Trophoblast cell (in vitro differentiated cells and primary cell): ENCODE results near the gene AQP7.

Experiments
- DNase-seq, 2 donors: peaks; one replicate each; pipeline ENCODE4 v3.0.0-alpha.2; 2016
- H2AFZ ChIP-seq: 2 replicates; pipeline ENCODE4 v1.6.1; 2013; ENCODE audit warnings: low read length, moderate library complexity, mild to moderate bottlenecking; ENCODE audit not compliant: insufficient read depth, poor library complexity
- H2AK5ac ChIP-seq: 2 replicates; pipeline ENCODE4 v1.6.1; 2013; ENCODE audit warnings: mild to moderate bottlenecking, low read length
- H2BK120ac ChIP-seq: 2 replicates; pipeline ENCODE4 v1.6.1; 2013; ENCODE audit warnings: low read length, mild to moderate bottlenecking, moderate library complexity; ENCODE audit not compliant: insufficient read depth, poor library complexity
- H2BK12ac ChIP-seq: 2 replicates; pipeline ENCODE4 v1.6.1; 2013; ENCODE audit warnings: mild to moderate bottlenecking, low read length, moderate library complexity
- H2BK5ac ChIP-seq: 2 replicates; pipeline ENCODE4 v1.6.1; 2013; ENCODE audit warnings: low read length, low read depth, moderate library complexity, mild to moderate bottlenecking; ENCODE audit not compliant: poor library complexity
- H3K14ac ChIP-seq: 2 replicates; pipeline ENCODE4 v1.6.1; 2013; ENCODE audit warnings: mild to moderate bottlenecking, low read length
- H3K18ac ChIP-seq: 2 replicates; pipeline ENCODE4 v1.6.1; 2013; ENCODE audit warnings: mild to moderate bottlenecking, low read length
- H3K23ac ChIP-seq: 2 replicates; pipeline ENCODE4 v1.6.1; 2013; ENCODE audit warnings: low read length
- H3K27ac ChIP-seq: 2 replicates; pipeline ENCODE4 v1.5.1; 2013; ENCODE audit warnings: low read depth, mild to moderate bottlenecking, inconsistent platforms, low read length, moderate library complexity
- H3K27me3 ChIP-seq: 2 replicates; pipeline ENCODE4 v1.6.1; 2013; ENCODE audit warnings: inconsistent platforms, mild to moderate bottlenecking, low read length, moderate library complexity; ENCODE audit not compliant: insufficient read depth
- H3K36me3 ChIP-seq, 2 experiments: 1 replicate in 1 of 2; 2 replicates in 1 of 2; pipeline ENCODE4 v1.6.1; 2013; ENCODE audit warnings: low read length in 2 of 2, mild to moderate bottlenecking in 2 of 2, moderate library complexity in 1 of 2; ENCODE audit not compliant: insufficient read depth in 2 of 2, control insufficient read depth in 1 of 2
- H3K4ac ChIP-seq: 2 replicates; pipeline ENCODE4 v1.6.1; 2013; ENCODE audit warnings: low read depth, mild to moderate bottlenecking, low read length, moderate library complexity
- H3K4me1 ChIP-seq, 2 experiments: 1 replicate in 1 of 2; 2 replicates in 1 of 2; pipeline ENCODE4 v1.6.1; 2013; ENCODE audit warnings: low read length in 2 of 2, mild to moderate bottlenecking in 2 of 2, moderate library complexity in 1 of 2; ENCODE audit not compliant: insufficient read depth in 2 of 2, control insufficient read depth in 1 of 2
- H3K4me2 ChIP-seq: 2 replicates; pipeline ENCODE4 v1.6.1; 2013; ENCODE audit warnings: inconsistent platforms, mild to moderate bottlenecking, low read length, moderate library complexity
- H3K4me3 ChIP-seq: 2 replicates; pipeline ENCODE4 v1.5.1; 2013; ENCODE audit warnings: mild to moderate bottlenecking, low read depth, low read length, inconsistent platforms
- H3K79me1 ChIP-seq: one replicate; pipeline ENCODE4 v1.6.1; 2013; ENCODE audit warnings: low read length
- H3K79me2 ChIP-seq: 2 replicates; pipeline ENCODE4 v1.6.1; 2013; ENCODE audit warnings: low read length, mild to moderate bottlenecking; ENCODE audit not compliant: control insufficient read depth, insufficient read depth, poor library complexity
- H3K9ac ChIP-seq: 2 replicates; pipeline ENCODE4 v1.6.1; 2013; ENCODE audit warnings: mild to moderate bottlenecking, low read length
- H3K9me3 ChIP-seq: 2 replicates; pipeline ENCODE4 v1.6.1; 2013; ENCODE audit warnings: low read depth, mild to moderate bottlenecking, control low read depth, inconsistent platforms, low read length; ENCODE audit not compliant: insufficient read depth
- H4K12ac ChIP-seq: 2 replicates; pipeline ENCODE4 v1.6.1; 2013; ENCODE audit warnings: low read depth, mild to moderate bottlenecking, low read length, moderate library complexity
- H4K8ac ChIP-seq: 2 replicates; pipeline ENCODE4 v1.6.1; 2013; ENCODE audit warnings: low read depth, mild to moderate bottlenecking, low read length, moderate library complexity
- H4K91ac ChIP-seq: one replicate; pipeline ENCODE4 v1.6.1; 2013; ENCODE audit warnings: low read depth, mild to moderate bottlenecking, low read length, moderate library complexity
- WGBS: extraction: QIAGEN DNeasy Blood & Tissue Kit; methylation state at CpG from one replicate; pipeline ENCODE4 v1.1.7; 2013; ENCODE audit warnings: missing lambda C conversion rate; ENCODE audit not compliant: insufficient read length, insufficient coverage; ENCODE audit errors: extremely low coverage; 5-methylcytosine and 5-hydroxymethylcytosine counted together

The AQP7 gene

DNA sequence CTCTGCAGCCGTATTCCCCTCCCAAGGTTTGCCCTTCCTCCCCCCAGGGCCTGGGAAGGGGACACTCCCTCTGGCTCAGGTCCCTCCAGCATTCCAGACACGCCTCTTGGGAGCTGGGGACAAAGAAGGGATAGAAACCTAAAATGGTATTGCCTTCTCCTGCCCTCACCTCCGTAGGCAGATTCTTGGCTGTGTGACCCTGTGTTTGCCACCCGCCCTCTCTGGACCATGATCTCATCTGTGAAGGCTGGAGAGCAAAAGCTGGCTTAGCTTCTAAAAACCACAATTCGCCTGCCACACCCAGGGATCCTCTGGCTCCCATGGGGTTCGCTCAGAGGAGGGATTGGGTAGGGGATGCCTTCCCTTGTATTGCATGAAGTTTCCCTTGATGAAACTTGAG is 37.4 kb upstream of the AQP7 start:
- H4K8ac ChIP-seq, result no peak overlapping the region
- no peak overlapping the region for H3K4me3 ChIP-seq
- DNase-seq, result no peak
- no peaks in the 10 kb centered on the region for H3K79me2 ChIP-seq
- no peak overlapping the region for H2BK5ac ChIP-seq
- no CpG with 5 or more reads among the region's 6 CpGs for WGBS
- no peak overlapping the region for H2AK5ac ChIP-seq
- no peaks in the 10 kb centered on the region for H3K79me1 ChIP-seq
- H3K18ac ChIP-seq, result no peak overlapping the region
- H3K4me2 ChIP-seq, result no peak overlapping the region
- no peak overlapping the region for H4K12ac ChIP-seq
- no peak overlapping the region for H2AFZ ChIP-seq
- peaks cover 23 to 25% of the 10 kb centered on the region in 2 experiments for H3K4me1 ChIP-seq
- H3K23ac ChIP-seq, result no peak overlapping the region
- H3K4ac ChIP-seq, result no peak overlapping the region
- no peak overlapping the region for H3K14ac ChIP-seq
- no peak overlapping the region for H2BK12ac ChIP-seq
- H3K27ac ChIP-seq, result no peak overlapping the region
- no peak overlapping the region for H3K9ac ChIP-seq
- H2BK120ac ChIP-seq, result no peak overlapping the region
- no peaks in the 10 kb centered on the region for H3K27me3 ChIP-seq
- no peak overlapping the region for H4K91ac ChIP-seq
- no peaks in the 10 kb centered on the region for H3K9me3 ChIP-seq
- H3K36me3 ChIP-seq, result no peaks in the 10 kb centered on the region

DNA sequence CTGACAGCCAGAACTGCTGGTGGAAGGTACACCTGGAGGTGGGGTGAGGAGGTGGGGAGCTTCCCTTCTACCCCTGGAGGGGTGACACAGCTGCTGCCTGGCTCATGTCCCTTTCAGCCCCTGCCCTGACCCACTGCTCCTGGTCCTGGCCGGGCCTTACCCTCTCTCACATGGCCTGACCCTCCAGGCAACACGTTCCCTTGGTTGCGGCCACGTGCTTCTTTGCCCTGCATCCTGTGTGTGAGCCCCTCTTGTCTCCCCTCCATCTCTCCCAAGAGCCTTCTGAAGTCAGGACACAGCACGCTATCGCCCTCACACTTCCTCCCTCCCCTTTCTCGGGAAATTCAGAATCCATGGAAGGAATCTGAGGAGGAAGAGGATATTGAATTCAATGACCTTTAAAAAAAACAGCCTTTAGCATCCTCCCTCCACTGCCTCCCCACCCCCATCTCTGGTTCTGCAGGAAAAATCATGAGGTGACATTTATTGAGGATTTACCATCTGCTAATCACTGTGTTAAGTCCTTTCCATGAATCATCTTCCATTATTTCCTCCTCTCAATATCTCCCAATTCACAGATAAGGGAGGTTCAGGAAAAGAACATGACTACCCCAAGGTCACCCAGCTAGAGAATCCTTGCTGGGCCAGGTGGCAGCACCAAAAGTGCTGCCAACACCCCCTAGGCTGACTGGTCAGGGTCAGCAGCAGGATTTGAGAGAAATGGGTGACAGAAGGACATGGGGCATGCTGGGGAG is 36.7 kb upstream of the AQP7 start:
- Histone ChIP-seq H3K9ac (no peak overlapping the region), H3K79me1 (no peaks in the 10 kb centered on the region), H2BK5ac (no peak overlapping the region), H3K9me3 (no peaks in the 10 kb centered on the region), H3K4me3 (no peak overlapping the region), H2AK5ac (no peak overlapping the region), H3K27ac (no peak overlapping the region), H3K14ac (no peak overlapping the region), H3K4me2 (no peak overlapping the region), H3K4ac (no peak overlapping the region), H3K36me3 (no peaks in the 10 kb centered on the region), H3K4me1 (peaks cover 23 to 25% of the 10 kb centered on the region in 2 experiments), H3K27me3 (no peaks in the 10 kb centered on the region), H3K79me2 (no peaks in the 10 kb centered on the region), H2BK12ac (no peak overlapping the region), H2AFZ (no peak overlapping the region), H4K8ac (no peak overlapping the region), H4K12ac (no peak overlapping the region), H2BK120ac (no peak overlapping the region), H4K91ac (no peak overlapping the region), H3K18ac (no peak overlapping the region), H3K23ac (no peak overlapping the region)
- no CpG with 5 or more reads among the region's 7 CpGs for WGBS
- no peak for DNase-seq

DNA sequence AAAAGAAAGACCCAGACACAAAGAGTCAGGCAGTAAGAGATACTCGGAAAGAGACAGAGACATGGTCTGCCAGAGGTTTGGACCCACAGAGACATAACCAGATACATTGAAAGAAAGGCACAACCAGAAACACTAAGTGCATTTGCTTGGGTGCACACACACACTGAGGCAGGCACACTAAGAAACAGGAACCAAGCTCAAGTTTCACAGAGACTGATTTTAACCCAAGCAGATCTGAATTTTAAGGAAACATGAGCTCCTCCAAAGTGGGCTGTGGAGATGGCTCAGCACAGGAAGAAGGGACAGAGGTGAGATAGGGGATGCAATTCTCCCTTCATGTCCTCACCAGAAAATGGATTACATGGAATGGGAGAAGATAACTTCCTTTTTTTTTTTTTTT is 35.5 kb upstream of the AQP7 start:
- Histone ChIP-seq H3K18ac (no peak overlapping the region), H3K36me3 (no peaks in the 10 kb centered on the region), H3K14ac (no peak overlapping the region), H2BK120ac (no peak overlapping the region), H3K79me2 (no peaks in the 10 kb centered on the region), H4K91ac (no peak overlapping the region), H4K12ac (no peak overlapping the region), H2AK5ac (no peak overlapping the region), H3K27me3 (no peaks in the 10 kb centered on the region), H3K79me1 (no peaks in the 10 kb centered on the region), H3K9me3 (no peaks in the 10 kb centered on the region), H4K8ac (no peak overlapping the region), H3K23ac (no peak overlapping the region), H3K4me3 (no peak overlapping the region), H3K4me1 (peaks cover 19 to 22% of the 10 kb centered on the region in 2 experiments), H2BK5ac (no peak overlapping the region), H3K4ac (no peak overlapping the region), H2BK12ac (no peak overlapping the region), H2AFZ (no peak overlapping the region), H3K9ac (no peak overlapping the region), H3K4me2 (no peak overlapping the region), H3K27ac (no peak overlapping the region)
- no peak for DNase-seq
- WGBS, result no CpG with 5 or more reads among the region's 1 CpG

DNA sequence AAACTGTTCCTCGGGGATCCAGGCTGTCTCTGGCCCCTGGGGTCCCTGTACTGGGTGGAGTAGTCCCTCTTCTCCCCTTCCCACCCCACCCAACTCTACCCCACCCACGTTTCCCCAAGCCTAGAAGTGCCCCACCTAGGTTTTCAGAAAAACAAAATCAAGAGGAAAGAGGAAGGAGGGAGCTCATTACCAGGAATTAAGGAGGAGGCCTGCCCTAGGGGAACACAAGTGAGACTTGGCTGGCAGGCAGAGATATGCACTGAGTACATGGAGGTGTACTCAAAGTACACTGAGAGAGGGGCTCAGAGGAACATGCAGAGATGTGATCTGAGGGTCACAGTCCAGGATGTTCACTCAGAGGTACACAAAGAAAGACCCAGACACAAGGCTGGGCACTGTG is 34.8 kb upstream of the AQP7 start:
- H4K91ac ChIP-seq, result no peak overlapping the region
- H2BK120ac ChIP-seq, result no peak overlapping the region
- H2AFZ ChIP-seq, result no peak overlapping the region
- no peak overlapping the region for H3K18ac ChIP-seq
- no peak overlapping the region for H3K27ac ChIP-seq
- peaks cover 16% of the 10 kb centered on the region in 2 experiments for H3K4me1 ChIP-seq
- H4K8ac ChIP-seq, result no peak overlapping the region
- no peak overlapping the region for H3K4me3 ChIP-seq
- no peak overlapping the region for H3K14ac ChIP-seq
- no peaks in the 10 kb centered on the region for H3K9me3 ChIP-seq
- H3K9ac ChIP-seq, result no peak overlapping the region
- WGBS, result no CpG with 5 or more reads among the region's 2 CpGs
- H3K36me3 ChIP-seq, result no peaks in the 10 kb centered on the region
- H2BK12ac ChIP-seq, result no peak overlapping the region
- H2BK5ac ChIP-seq, result no peak overlapping the region
- no peak overlapping the region for H3K4ac ChIP-seq
- H4K12ac ChIP-seq, result no peak overlapping the region
- no peaks in the 10 kb centered on the region for H3K79me2 ChIP-seq
- H3K79me1 ChIP-seq, result no peaks in the 10 kb centered on the region
- no peak overlapping the region for H3K23ac ChIP-seq
- no peak for DNase-seq
- no peaks in the 10 kb centered on the region for H3K27me3 ChIP-seq
- no peak overlapping the region for H3K4me2 ChIP-seq
- no peak overlapping the region for H2AK5ac ChIP-seq
